K562 (cell line): ENCODE data around the gene ARHGAP9. TPM values are rescaled to one million over a fixed set of nuclear protein-coding genes. Genes with fewer than 3 reads are reported as not detected.

ENCODE experiments used
- ATF1 ChIP-seq, 2 experiments: fragments of 450-650 bp in 1 of 2; IDR thresholded peaks; 2 replicates each; pipeline ENCODE4 v1.6.1; 2016; ENCODE audit warnings: missing compliant biosample characterization in 1 of 2, missing genetic modification characterization in 1 of 2
- FOXK2 ChIP-seq, 2 experiments: fragments of 450-650 bp; IDR thresholded peaks in 1 of 2; conservative IDR thresholded peaks in 1 of 2; 2 replicates each; pipeline ENCODE4 v1.6.1; 2016; ENCODE audit warnings: low read depth in 2 of 2, mild to moderate bottlenecking in 1 of 2
- GABPB1 ChIP-seq: sonication (generic); formaldehyde crosslinking; IDR thresholded peaks from 2 replicates; pipeline ENCODE4 v1.8.0; 2022; ENCODE audit warnings: mild to moderate bottlenecking, missing genetic modification reagents
- HBP1 ChIP-seq: fragments of 450-650 bp; formaldehyde crosslinking; IDR thresholded peaks from 2 replicates; pipeline ENCODE4 v1.4.0; 2022; ENCODE audit warnings: missing genetic modification characterization
- HDAC3 ChIP-seq: fragments of 450-650 bp; IDR thresholded peaks from 2 replicates; pipeline ENCODE4 v1.6.1; 2018; ENCODE audit warnings: borderline replicate concordance, mild to moderate bottlenecking, moderate library complexity; ENCODE audit not compliant: partially characterized antibody
- KLF13 ChIP-seq: fragments of 450-650 bp; IDR thresholded peaks from 2 replicates; pipeline ENCODE4 v1.6.1; 2016; ENCODE audit warnings: missing genetic modification characterization, low read depth, mild to moderate bottlenecking, missing compliant biosample characterization, moderate library complexity, borderline replicate concordance
- MIER1 ChIP-seq: fragments of 450-650 bp; IDR thresholded peaks from 2 replicates; pipeline ENCODE4 v1.6.1; 2016; ENCODE audit warnings: antibody characterized with exemption, mild to moderate bottlenecking, low read depth
- MYC ChIP-seq, 2 experiments: fragments of 250-450 bp in 1 of 2; sonication (Bioruptor Pico) in 1 of 2; IDR thresholded peaks; 2 replicates each; pipeline versions ENCODE4 v1.5.1 to v1.6.1; 2012 to 2021; ENCODE audit warnings: low read depth in 2 of 2, borderline replicate concordance in 1 of 2, improper control_type of control experiment in 1 of 2, low read length in 1 of 2, mild to moderate bottlenecking in 1 of 2, moderate library complexity in 1 of 2
- NCOR1 ChIP-seq: fragments of 450-650 bp; IDR thresholded peaks from 2 replicates; pipeline ENCODE4 v1.6.1; 2016; ENCODE audit warnings: mild to moderate bottlenecking, moderate library complexity
- POLR2AphosphoS2 ChIP-seq: IDR thresholded peaks from 2 replicates; pipeline ENCODE4 v1.6.1; 2012; ENCODE audit warnings: low read length, improper control_type of control experiment
- REST ChIP-seq, 2 experiments: fragments of 450-650 bp; formaldehyde crosslinking in 1 of 2; IDR thresholded peaks; 2 replicates each; pipeline versions ENCODE4 v1.4.0 to v1.6.1; 2014 to 2020; ENCODE audit warnings: mild to moderate bottlenecking in 2 of 2, borderline replicate concordance in 1 of 2, low read depth in 1 of 2
- SOX6 ChIP-seq: fragments of 450-650 bp; IDR thresholded peaks from 2 replicates; pipeline ENCODE4 v1.6.1; 2014; ENCODE audit warnings: mild to moderate bottlenecking
- TBP ChIP-seq: optimal IDR thresholded peaks from 2 replicates; pipeline ENCODE3; 2011; ENCODE audit warnings: low read depth, low read length, improper control_type of control experiment
- TEAD1 ChIP-seq, 2 experiments: fragments of 450-650 bp in 1 of 2; sonication (generic) in 1 of 2; formaldehyde crosslinking; IDR thresholded peaks; 2 replicates each; pipeline versions ENCODE4 v1.4.0 to v1.8.0; 2020 to 2022; ENCODE audit warnings: mild to moderate bottlenecking in 2 of 2, missing genetic modification reagents in 1 of 2
- ZNF263 ChIP-seq: sonication (generic); formaldehyde crosslinking; IDR thresholded peaks from 2 replicates; pipeline ENCODE4 v1.8.0; 2022; ENCODE audit warnings: mild to moderate bottlenecking, missing genetic modification reagents, borderline replicate concordance
- ZNF511 ChIP-seq: sonication (generic); formaldehyde crosslinking; IDR thresholded peaks from 2 replicates; pipeline ENCODE4 v1.8.0; 2022; ENCODE audit warnings: mild to moderate bottlenecking, missing genetic modification reagents
- polyA plus RNA-seq, 8 experiments: library from polyadenylated mRNA; depleted of rRNA in 4 of 8; stranded (reverse) in 5 of 8; unstranded in 3 of 8; fragments of >200 nt; fragmentation: Nextera tagmentation in 2 of 8; fragmentation: Illumina TruSeq in 1 of 8; extraction: Ambion mirVana in 2 of 8; extraction: Trizol in 1 of 8; gene quantifications; 2 replicates each; pipeline versions ENCODE4 v1.2.1 to v1.2.3, GENCODE V29; 2011 to 2014; ENCODE audit warnings: inconsistent platforms in 1 of 8, missing spikeins in 1 of 8
- total RNA-seq, 7 experiments: library from RNA; depleted of rRNA in 6 of 7; stranded (reverse); fragments of >200 nt in 6 of 7; fragmentation: Illumina TruSeq in 2 of 7; extraction: Trizol in 2 of 7; gene quantifications; 2 replicates each; pipeline versions ENCODE4 v1.2.1 to v1.2.3, GENCODE V29; 2011 to 2021; ENCODE audit warnings: low replicate concordance in 1 of 7

ARHGAP9 gene
- total and polyA plus RNA-seq, 9 of the 15 experiments (the other 6 are each of a cell fraction or from before 2014, with no cell fraction given) = 1.5 to 10.2 (median 5.1) TPM

- TF ChIP-seq SOX6 (peak; percentile 62; the same call in 1 of the 2 replicates), MYC (IDR thresholded peaks at IDR 0.05; ENCODE audit: low read depth, low read length) (peak; percentile 40), MYC (CRISPR knock-in tag; IDR thresholded peaks at IDR 0.05; ENCODE audit: borderline replicate concordance, low read depth) (no peak), FOXK2 (conservative IDR thresholded peaks at IDR 0.05 in 1 of 2, IDR thresholded peaks at IDR 0.05 in 1 of 2; ENCODE audit: low read depth in 2 of 2) (peak in 1 of 2 experiments; percentile 41; a peak in 1 of 4 replicates), ZNF263 (CRISPR knock-in tag) (peak; percentile 77), REST (IDR thresholded peaks at IDR 0.05; ENCODE audit: borderline replicate concordance) (peak; percentile 67; the same call in 1 of the 2 replicates), REST (CRISPR knock-in tag; IDR thresholded peaks at IDR 0.05; ENCODE audit: low read depth) (0 out of 2 replicates have a peak, but pooled peaks have one; percentile 17), POLR2AphosphoS2 (peak; percentile 78; the same call in 1 of the 2 replicates), ATF1 (CRISPR knock-in tag; IDR thresholded peaks at IDR 0.05) (peak; percentile 68), ATF1 (tag; IDR thresholded peaks at IDR 0.05) (peak; percentile 96), TBP (peak; percentile 37), ZNF511 (CRISPR knock-in tag) (peak; percentile 68; the same call in 1 of the 2 replicates), HBP1 (CRISPR knock-in tag) (no peak), GABPB1 (CRISPR knock-in tag) (peak; percentile 26; the same call in 1 of the 2 replicates), MIER1 (0 out of 2 replicates have a peak, but pooled peaks have one; percentile 23), KLF13 (tag) (peak; percentile 63; the same call in 1 of the 2 replicates), NCOR1 (no peak), TEAD1 (CRISPR knock-in tag; IDR thresholded peaks at IDR 0.05) (peak in 1 of 2 experiments; percentile 72; a peak in 2 of 4 replicates), HDAC3 (peak; percentile 80)
Measured at GRCh38 chr12:57459055-57459749, 20.5 kb downstream of the ARHGAP9 start (continued).
